Measurements from ENCODE around the gene GTF2H2C_2.
"Not testable (repeated sequence)": the region's sequence is repeated elsewhere in the genome, so short reads cannot be mapped to it uniquely, and the experiment has no call there.

The GTF2H2C_2 gene

DNA sequence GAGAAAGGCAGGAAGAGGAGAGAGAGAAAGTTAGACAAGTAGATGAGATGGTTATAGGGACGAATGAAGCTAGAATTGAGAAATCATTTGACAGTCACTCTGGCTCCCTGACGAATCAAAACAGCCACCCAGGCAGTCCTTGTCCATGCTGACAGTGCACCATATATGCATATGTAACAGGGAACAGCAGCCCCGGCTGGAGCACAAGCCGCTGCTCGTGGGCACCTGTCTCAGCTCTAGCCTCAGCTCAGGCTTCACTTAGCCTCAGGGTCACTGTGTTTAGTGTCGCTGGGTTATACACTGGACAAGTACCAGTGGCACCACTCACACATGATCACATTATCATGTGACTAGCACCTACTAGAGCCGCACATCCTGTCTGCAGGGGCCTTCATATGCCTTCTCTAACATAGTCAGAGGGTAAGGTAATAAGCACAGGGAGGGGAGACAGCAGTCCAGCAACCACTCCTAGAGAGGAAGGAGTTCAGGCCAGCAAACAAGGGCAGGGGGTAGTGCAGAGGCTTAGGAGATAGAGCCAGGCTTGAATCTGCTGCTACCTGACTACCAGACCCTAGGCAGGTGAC lies 54.9 kb downstream of the GTF2H2C_2 start:
- FAIRE-seq; in situ Hi-C loops (cut with MboI): not testable (repeated sequence)

More for the DNA sequence above, 54.9 kb downstream of the GTF2H2C_2 start:
- CTCF ChIA-PET; H2AFZ ChIP-seq (ENCODE audit: control insufficient read depth, low read depth, low read length); H3K4me1 ChIP-seq (ENCODE audit: control insufficient read depth, insufficient read depth, low read length); SMC1A ChIA-PET (ENCODE audit: uncharacterized antibody, unreplicated experiment); H3K27me3 ChIP-seq (replicated peaks in 1 of 2; ENCODE audit: control insufficient read depth in 2 of 2, insufficient read depth in 2 of 2, low read length in 1 of 2); DNase-seq (ENCODE audit: low read depth, low spot score); H3K36me3 ChIP-seq (ENCODE audit: control insufficient read depth in 2 of 2, insufficient read depth in 2 of 2, low read length in 1 of 2); BruUV-seq (replicated peaks); RAD21 ChIA-PET (ENCODE audit: unreplicated experiment); H3K4me2 ChIP-seq (ENCODE audit: control insufficient read depth, insufficient read depth); POLR2A ChIA-PET; H3K9ac ChIP-seq (ENCODE audit: control insufficient read depth, insufficient read depth, low read length); H3K9me3 ChIP-seq (replicated peaks; ENCODE audit: control insufficient read depth, insufficient read depth, low read length); intact Hi-C loops (cut with micrococcal nuclease; ENCODE audit: unreplicated experiment); H3K27ac ChIP-seq (ENCODE audit: control insufficient read depth, insufficient read depth); H3K79me2 ChIP-seq (ENCODE audit: control insufficient read depth, insufficient read depth, low read length); H4K20me1 ChIP-seq (ENCODE audit: control insufficient read depth, insufficient read depth); H3K4me3 ChIP-seq: not testable (repeated sequence)
- WGBS (ENCODE audit: insufficient coverage, insufficient replicate concordance, low lambda C conversion rate, missing lambda C conversion rate), result no CpG with 5 or more reads among the region's 7 CpGs
- ATAC-seq, result peak; percentile 28

Measured in GM12878 (cell line).